GM18519 (cell line): ENCODE results near the gene LRRC3B.
"Not testable (repeated sequence)": the region's sequence is repeated elsewhere in the genome, so short reads cannot be mapped to it uniquely, and the experiment has no call there.

ENCODE experiments used
- ATAC-seq: cut with Tn5 transposase; IDR thresholded peaks from one replicate; pipeline ENCODE4 v1.9.1; 2021; ENCODE audit warnings: mild to moderate bottlenecking, moderate library complexity; ENCODE audit not compliant: unreplicated experiment, low FRiP score

LRRC3B gene, protein sequence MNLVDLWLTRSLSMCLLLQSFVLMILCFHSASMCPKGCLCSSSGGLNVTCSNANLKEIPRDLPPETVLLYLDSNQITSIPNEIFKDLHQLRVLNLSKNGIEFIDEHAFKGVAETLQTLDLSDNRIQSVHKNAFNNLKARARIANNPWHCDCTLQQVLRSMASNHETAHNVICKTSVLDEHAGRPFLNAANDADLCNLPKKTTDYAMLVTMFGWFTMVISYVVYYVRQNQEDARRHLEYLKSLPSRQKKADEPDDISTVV

GRCh38 chr3:26622621-26623418 lies at the start of gene LRRC3B:
TSS of gene LRRC3B (plus strand) at chr3:26622772. CDS start at chr3:26709673, 86,901 bp downstream.
- no peak for ATAC-seq

DNA sequence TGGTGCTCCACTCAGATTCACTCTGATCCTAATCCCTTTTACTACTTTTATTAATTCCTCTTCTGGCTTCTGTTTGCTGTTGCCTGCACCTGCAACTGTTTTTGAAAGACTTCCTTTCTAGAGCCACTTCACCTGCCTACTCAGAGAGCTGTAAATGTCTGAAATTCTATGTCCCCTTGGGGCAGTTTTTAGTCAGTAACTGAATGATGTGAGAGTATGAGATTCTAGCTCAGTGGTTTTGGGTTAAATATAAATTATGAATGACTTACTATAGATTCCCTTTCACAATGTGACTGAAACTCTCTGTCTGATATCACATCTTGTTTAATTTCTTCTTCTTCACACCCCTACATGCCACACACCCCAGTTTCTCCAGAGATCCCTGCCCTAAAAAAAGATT lies 47.8 kb upstream of the LRRC3B start:
- ATAC-seq: no peak

- ATAC-seq: no peak
Measured at GRCh38 chr3:26579116-26579515, 43.5 kb upstream of the LRRC3B start.

DNA sequence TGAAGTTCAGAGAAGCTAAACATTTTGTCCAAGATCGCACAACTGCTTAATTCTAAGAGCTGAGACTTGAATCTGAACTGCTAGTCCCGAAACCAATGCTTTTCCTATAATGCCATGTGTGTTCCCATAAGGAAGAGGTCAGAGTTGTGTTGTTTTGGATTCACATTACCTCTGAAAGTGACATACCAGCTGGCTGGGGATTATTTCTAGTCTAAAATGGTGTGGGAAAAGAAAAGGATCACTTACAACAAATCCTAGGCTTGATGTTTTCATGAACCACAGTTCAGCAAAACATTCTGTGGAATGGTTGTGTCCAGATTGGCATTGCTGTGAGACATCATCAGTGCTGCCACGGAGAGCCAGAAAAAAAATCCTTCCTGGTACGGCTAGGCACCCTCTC lies 35.0 kb upstream of the LRRC3B start:
- no peak for ATAC-seq

GRCh38 chr3:26588931-26589330 lies 33.6 kb upstream of the LRRC3B start:
- ATAC-seq: no peak

DNA sequence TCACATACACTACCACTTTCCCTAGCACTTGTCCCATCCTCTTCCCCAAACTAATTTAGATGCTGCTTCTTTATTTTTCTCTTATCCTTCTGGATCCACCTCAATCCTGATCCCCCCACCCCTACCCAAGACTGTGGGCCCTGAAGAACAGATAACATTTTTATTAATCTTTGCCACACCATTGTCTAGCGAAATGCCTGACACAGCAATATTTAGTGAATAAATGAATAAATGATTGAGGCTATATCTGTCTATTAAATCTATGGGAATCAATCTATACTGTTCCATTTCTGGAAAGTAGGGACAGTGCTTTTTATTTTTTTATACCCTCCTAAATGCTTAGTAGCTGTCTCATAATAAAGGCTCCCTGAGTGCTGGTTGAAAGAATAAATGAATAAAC lies 32.9 kb upstream of the LRRC3B start:
- ATAC-seq: no peak

DNA sequence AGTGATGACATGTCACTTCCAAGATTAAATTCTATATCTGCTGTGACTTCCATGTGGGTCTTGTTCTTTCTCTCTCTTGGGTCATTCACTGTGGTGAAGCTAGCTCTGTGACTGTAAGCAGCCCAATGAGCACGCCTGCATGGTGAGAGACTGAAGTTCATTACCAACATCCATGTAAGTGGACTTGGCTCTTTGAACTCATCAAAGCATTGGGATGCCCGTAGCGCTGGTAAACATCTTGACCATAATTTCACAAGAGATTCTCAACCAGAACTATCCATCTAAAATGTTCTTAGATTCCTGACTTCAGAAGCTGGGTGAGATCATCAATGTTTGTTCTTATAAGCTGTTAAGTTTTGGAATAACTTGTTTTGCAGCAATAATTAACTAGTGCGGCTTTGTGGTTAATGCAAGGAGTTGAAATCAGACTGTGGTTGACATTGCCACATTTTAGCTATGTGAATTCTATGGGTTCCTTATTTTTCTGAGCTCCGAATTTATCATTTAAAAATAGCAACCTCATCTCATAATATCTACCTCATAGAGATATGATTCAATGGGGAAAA lies 31.6 kb upstream of the LRRC3B start:
- no peak for ATAC-seq

DNA sequence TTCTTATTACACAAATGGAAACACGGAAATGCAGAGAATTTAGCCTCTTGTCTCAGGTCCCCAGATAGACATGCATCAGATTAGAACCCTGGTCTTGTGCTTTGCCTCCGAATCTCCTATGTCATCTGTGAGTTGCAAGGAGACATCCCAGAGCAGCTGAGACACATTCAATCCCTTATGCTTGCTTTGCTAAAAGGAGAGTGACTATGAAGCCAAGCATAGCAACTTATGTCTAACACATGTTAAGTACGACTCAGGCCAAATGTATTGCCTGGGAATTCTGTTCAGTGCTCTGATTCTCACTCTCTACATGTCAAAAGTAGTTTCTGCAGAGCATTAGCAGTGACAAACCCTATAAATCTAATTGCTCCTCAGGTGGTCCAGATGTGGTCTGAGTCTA lies 30.6 kb upstream of the LRRC3B start:
- ATAC-seq: no peak

GRCh38 chr3:26592451-26592850 lies 30.1 kb upstream of the LRRC3B start:
- no peak for ATAC-seq

GRCh38 chr3:26596335-26596734 lies 26.2 kb upstream of the LRRC3B start:
- no peak for ATAC-seq

DNA sequence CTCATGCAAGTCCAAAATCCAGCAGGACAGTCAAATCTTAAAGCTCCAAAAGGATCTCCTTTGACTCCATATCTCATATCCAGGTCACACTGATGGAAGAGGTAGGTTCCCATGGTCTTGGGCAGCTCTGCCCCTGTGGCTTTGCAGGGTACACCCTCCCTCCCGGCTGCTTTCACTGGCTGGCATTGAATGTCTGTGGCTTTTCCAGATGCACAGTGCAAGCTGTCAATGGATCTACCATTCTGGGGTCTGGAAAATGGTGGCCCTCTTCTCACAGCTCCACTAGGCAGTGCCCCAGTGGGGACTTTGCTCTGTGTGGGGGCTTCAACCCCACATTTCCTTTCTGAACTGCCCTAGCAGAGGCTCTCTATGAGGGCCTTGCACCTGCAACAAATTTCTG lies 19.3 kb upstream of the LRRC3B start:
- ATAC-seq: not testable (repeated sequence)

DNA sequence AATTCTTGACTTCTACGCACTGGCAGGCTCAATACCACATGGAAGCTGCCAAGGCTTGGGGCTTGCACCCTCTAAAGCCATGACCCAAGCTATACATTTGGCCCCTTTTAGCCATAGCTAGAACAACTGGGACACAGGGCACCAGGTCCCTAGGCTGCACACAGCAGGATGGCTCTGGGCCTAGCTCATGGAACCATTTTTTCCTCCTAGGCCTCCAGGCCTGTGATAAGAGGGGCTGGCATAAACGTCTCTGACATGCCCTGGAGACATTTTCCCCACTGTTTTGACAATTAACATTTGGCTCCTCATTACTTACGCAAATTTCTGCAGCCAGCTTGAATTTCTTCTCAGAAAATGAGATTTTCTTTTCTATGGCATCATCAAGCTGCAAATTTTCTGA lies 18.8 kb upstream of the LRRC3B start:
- ATAC-seq: not testable (repeated sequence)

DNA sequence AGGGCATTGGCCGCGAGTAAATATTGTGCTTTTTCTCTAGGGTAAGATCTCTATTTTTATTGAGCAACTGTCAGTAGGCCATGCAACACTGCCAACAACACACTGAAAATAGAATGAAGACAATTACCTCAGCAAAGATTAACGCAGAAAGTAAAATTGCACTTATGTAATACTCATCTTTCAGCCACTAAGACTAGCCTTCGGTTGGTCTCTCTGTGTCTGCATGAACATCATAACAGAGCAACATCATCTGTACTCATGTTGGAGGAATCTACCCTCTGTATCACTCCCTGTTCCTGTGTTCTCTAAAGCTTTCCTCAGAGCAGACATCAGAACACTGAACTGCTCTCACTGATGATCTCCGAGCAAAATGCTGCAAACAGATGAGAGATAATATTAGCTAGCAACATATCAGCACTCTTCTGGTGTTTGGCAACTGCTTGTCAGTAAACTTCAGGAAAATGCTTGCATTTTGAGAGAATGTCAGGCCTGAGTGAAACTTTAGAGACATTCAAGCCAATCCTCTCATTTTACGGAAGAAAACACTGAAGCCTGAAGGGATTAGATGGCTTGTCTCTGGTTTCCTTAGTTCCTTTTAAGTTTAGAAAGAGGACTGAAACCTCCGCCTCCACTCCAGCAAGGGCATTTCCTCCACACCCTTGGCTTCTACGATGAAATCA lies 8.4 kb upstream of the LRRC3B start:
- ATAC-seq: no peak

- ATAC-seq: no peak
Measured at GRCh38 chr3:26621176-26621575, 1.4 kb upstream of the LRRC3B start.

DNA sequence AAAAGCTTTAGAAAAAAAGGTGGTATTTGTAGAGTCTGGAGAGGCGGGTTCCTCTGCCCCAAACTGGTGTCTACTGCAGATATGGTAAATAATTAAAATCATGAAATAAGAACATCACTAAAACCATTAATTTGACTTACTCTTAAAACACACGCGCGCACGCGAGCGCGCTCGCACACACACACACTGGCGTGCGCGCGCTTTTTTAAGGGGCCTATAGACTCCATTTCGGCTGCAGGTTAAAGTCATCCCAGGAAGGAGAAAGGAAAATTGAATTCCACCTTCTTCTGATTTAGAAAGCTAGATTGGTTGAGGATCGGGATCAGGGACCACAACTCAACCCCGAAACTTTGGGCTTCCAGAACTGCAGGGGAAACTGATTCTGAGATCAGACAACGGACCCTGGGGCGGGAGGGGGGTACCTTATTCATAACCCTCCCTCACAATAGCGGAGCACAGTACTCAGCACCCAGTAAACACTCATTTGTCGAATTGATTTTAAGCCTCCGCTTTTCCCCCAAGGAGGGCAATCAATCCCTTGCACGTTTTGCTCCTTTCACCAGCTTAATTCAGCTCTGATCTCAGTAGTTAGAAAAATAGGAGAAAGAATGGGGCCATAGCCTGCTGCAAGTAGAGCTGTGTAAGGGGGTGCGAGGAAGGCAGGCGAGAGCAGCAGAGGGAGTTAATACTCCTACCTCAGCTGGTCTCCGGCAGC lies 509 bp upstream of the LRRC3B start:
- no peak for ATAC-seq

DNA sequence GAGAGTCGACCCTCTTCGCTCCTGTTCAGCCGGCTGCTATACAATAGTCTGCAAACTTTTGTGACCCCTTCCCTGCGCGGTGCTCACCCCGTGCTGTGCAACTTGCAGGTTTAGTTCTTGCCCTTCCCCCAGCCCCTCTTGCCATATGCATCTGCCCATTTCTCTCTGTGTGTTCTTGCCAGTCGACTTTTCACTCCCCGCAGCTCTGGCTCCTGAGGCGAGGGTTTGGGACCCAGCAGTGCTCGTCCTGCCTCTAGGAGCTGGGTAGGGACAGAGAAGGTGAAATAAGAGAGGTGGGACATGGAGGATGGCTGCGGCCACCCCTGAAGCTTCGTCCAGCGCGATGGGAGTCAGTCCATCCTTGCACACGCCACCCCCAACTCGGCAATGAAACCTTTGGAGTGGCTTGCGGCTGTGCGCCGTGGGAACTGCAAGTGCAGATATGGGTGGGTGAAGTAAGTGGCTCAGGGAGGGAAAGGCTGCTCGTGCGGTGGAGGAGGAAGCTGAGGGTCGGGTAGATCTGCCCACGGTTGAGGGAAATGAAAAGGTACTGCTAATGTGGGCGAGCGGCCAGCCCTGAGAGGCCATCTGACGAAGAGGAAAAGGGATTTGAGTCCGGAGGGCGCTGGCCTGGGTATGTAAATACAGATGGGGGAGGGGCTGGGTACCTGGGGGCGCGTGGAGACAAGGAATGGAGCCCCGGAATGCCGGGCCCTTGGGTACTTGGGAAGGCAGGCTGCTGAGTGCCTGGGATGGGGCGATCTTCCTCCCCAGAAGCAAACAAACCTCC lies 1.0 kb downstream of the LRRC3B start:
- ATAC-seq: no peak

DNA sequence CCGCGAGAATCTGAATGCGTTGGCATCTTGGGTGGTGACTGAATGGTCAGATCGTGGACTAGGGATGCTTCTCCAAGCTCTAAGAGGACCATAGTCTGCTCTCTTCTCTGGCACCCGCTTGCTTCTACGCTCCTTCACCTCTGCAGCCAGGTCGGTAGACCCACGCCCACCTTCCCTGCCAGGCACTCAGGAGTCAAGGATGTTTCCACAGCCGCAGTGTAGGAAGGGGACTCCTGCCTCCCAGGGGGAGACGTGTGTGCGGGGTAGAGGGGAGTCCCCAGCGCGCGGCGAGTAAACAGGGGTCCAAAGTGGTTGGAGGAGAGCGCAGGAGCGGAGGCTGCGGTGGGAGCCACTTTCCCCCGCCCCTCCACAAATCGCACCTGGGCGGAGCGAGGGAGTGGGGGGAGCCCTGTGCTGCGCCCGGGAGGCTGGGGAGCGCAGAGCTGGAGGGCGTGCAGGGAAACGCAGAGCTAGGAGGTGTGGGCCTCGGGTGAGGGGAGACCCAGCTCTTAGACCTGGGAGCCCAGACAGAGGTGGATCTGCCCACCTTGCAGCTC lies 1.7 kb downstream of the LRRC3B start:
- no peak for ATAC-seq

DNA sequence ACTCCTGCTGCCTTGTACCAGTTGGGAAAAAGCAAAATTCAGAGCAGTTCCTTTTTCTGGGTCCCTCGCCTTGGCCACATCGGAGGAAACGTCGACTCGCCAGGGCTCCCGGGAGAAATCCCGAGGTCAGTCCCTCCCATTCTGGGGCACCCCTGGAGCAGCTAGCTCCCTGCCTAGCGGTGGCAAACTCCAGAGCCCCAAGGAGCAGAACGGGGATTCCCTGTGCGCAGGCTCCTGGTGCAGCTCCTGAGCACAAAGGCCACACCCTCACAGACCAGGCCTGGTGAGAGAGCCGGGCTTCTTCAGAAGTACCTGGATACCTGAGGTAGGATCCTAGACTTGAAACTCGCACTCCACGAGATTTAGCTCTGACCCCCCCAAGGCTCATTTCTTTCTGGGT lies 2.6 kb downstream of the LRRC3B start:
- no peak for ATAC-seq

DNA sequence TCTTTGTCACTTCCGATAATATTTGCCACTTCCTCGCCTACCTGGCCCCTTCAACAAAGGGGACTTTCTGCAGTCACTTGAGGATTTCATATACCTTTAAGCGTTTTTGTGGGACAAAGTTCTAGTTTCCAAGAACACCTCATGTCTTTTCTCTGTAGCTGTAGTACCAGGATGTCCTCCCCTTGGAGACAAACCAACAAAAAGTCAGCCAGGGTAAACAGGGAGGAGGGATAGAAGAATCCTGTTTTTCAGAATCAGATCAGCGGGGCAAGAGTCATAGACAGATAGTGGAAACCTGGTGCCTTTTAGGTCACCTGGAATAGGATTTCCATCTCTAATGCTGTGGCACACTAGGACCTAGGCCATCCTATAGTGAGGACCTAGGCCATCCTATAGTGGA lies 4.5 kb downstream of the LRRC3B start:
- no peak for ATAC-seq

- no peak for ATAC-seq
Measured at GRCh38 chr3:26628915-26629314, 6.3 kb downstream of the LRRC3B start.
